ENCODE data around the gene MKNK2. TPM values are rescaled to one million over a fixed set of nuclear protein-coding genes. Genes with fewer than 3 reads are reported as not detected.

MKNK2 gene
- polyA plus RNA-seq, 3 donors: 16.9 to 333 (median 21.8) TPM

GRCh38 chr19:2021453-2022140 is 29.4 kb downstream of the MKNK2 start:
- no peak overlapping the region for H3K4me2 ChIP-seq (replicated peaks; ENCODE audit: extremely low read depth, low read length, poor library complexity, severe bottlenecking)
- no peaks in the 10 kb centered on the region for H4K20me1 ChIP-seq (ENCODE audit: insufficient read depth, low read length)
- Mint-ChIP-seq H3K27me3 (ENCODE audit: low read depth in 3 of 3) (peaks cover 2 to 18% (median 2%) of the 10 kb centered on the region in 3 donors), H3K4me1 (peaks cover 8% of the 10 kb centered on the region), H3K4me3 (no peak overlapping the region), H3K9me3 (peaks cover 0 to 11% (median 9%) of the 10 kb centered on the region in 7 donors), H3K36me3 (peaks cover 1 to 6% of the 10 kb centered on the region in 2 donors), H3K27ac (no peak overlapping the region)
- H3K4me3 ChIP-seq (replicated peaks in 1 of 3; ENCODE audit: low read depth in 2 of 3, low read length in 3 of 3): no peak overlapping the region
- 91% methylated on average over 2 of the region's 4 CpGs for WGBS (ENCODE audit: insufficient coverage)
- no peak for DNase-seq
- H3K27ac ChIP-seq (ENCODE audit: low read depth in 1 of 2, low read length in 2 of 2): no peak overlapping the region
- no peak for TF ChIP-seq CTCF (IDR thresholded peaks at IDR 0.05)
- peaks cover 0 to 4% of the 10 kb centered on the region in 2 donors for H3K4me1 ChIP-seq (ENCODE audit: control insufficient read depth in 1 of 2, insufficient read depth in 2 of 2, low read length in 2 of 2)
- no peak overlapping the region for H2AFZ ChIP-seq (ENCODE audit: insufficient read depth, low read depth, low read length, poor library complexity, severe bottlenecking)
- H3K79me2 ChIP-seq (ENCODE audit: insufficient read depth, low read length): no peaks in the 10 kb centered on the region
- H3K9ac ChIP-seq (ENCODE audit: insufficient read depth, low read length, poor library complexity, severe bottlenecking): no peak overlapping the region
- no peaks in the 10 kb centered on the region for H3K36me3 ChIP-seq (replicated peaks in 1 of 2; ENCODE audit: control insufficient read depth in 1 of 2, insufficient read depth in 2 of 2, low read length in 2 of 2)
- intact Hi-C loops (cut with micrococcal nuclease): no loop called here
- peaks cover 0 to 5% of the 10 kb centered on the region in 2 donors for H3K9me3 ChIP-seq (replicated peaks in 1 of 2; ENCODE audit: control insufficient read depth in 1 of 2, insufficient read depth in 1 of 2, low read length in 2 of 2)
- no peaks in the 10 kb centered on the region for H3K27me3 ChIP-seq (ENCODE audit: control insufficient read depth in 2 of 2, insufficient read depth in 2 of 2, low read length in 2 of 2)

GRCh38 chr19:2018752-2019151 is 32.3 kb downstream of the MKNK2 start:
- no peak overlapping the region for H3K27ac ChIP-seq (ENCODE audit: low read depth in 1 of 2, low read length in 2 of 2)
- no peak for DNase-seq
- no peak overlapping the region for H3K4me3 Mint-ChIP-seq
- H3K4me2 ChIP-seq (replicated peaks; ENCODE audit: extremely low read depth, low read length, poor library complexity, severe bottlenecking): no peak overlapping the region
- H3K9me3 Mint-ChIP-seq: peaks cover 0 to 1% (median 0%) of the 10 kb centered on the region in 7 donors
- TF ChIP-seq CTCF (IDR thresholded peaks at IDR 0.05): no peak
- no peak overlapping the region for H2AFZ ChIP-seq (ENCODE audit: insufficient read depth, low read depth, low read length, poor library complexity, severe bottlenecking)
- no peaks in the 10 kb centered on the region for H4K20me1 ChIP-seq (ENCODE audit: insufficient read depth, low read length)
- H3K79me2 ChIP-seq (ENCODE audit: insufficient read depth, low read length): peaks cover 17% of the 10 kb centered on the region
- peaks cover 15 to 20% of the 10 kb centered on the region in 2 donors for H3K4me1 ChIP-seq (ENCODE audit: control insufficient read depth in 1 of 2, insufficient read depth in 2 of 2, low read length in 2 of 2)
- no peaks in the 10 kb centered on the region for H3K9me3 ChIP-seq (replicated peaks in 1 of 2; ENCODE audit: control insufficient read depth in 1 of 2, insufficient read depth in 1 of 2, low read length in 2 of 2)
- H3K36me3 Mint-ChIP-seq: peaks cover 0 to 1% of the 10 kb centered on the region in 2 donors
- no peak overlapping the region for H3K27ac Mint-ChIP-seq
- 100% methylated on average over 8 of the region's 13 CpGs for WGBS (ENCODE audit: insufficient coverage)
- H3K27me3 ChIP-seq (ENCODE audit: control insufficient read depth in 2 of 2, insufficient read depth in 2 of 2, low read length in 2 of 2): no peaks in the 10 kb centered on the region
- peaks cover 2 to 12% (median 2%) of the 10 kb centered on the region in 3 donors for H3K27me3 Mint-ChIP-seq (ENCODE audit: low read depth in 3 of 3)
- no peaks in the 10 kb centered on the region for H3K36me3 ChIP-seq (replicated peaks in 1 of 2; ENCODE audit: control insufficient read depth in 1 of 2, insufficient read depth in 2 of 2, low read length in 2 of 2)
- no peak overlapping the region for H3K9ac ChIP-seq (ENCODE audit: insufficient read depth, low read length, poor library complexity, severe bottlenecking)
- intact Hi-C loops (cut with micrococcal nuclease): loop anchor here (1.0 to 5.0 kb wide), 3 partner anchors 49 to 78 kb away; partner anchors contain the start of genes IZUMO4 (in 1 of the 2) and MOB3A (in 1 of the 2)
- peaks cover 14% of the 10 kb centered on the region for H3K4me1 Mint-ChIP-seq
- no peak overlapping the region for H3K4me3 ChIP-seq (replicated peaks in 1 of 3; ENCODE audit: low read depth in 2 of 3, low read length in 3 of 3)

All from CD14-positive monocyte (primary cell).